Measurements from ENCODE around the gene ABHD14A.
"Not testable (repeated sequence)": the region's sequence is repeated elsewhere in the genome, so short reads cannot be mapped to it uniquely, and the experiment has no call there.

The ABHD14A gene

DNA sequence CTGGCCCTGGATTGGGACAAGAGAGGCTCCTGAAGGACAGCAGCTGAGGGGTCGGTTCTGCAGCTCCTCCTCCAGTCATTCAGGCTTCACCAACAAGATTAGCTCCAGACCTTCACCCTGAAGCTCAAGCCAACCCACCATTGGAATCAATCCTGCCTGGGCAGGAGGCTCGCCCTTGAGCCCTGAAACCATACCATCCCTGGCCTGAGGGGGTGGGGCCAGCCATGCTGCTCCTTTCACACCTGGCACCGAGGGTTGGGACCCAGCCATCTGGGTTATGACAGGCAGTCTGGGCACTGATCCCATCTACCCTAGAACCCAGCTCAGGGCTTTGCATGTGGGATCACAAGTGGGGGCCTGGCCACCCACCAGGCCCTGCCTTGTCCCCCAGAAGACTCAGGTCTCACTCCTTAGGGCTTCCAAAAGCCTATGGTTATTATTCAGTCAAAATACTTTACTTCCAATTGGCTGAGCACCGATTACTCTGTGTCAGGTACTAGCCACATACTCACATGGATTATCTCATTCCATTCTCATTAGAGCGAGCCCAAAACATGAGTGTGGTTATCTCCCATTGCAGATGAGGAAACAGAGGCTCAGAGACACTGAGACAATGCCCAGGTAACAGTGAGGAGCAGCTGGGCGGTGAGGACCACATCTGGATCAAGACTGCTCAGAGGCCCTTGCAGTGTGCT lies 4.1 kb upstream of the ABHD14A start:
- DNase-seq (ENCODE audit: extremely low read depth in 1 of 2, low read depth in 1 of 2) = no peak

DNA sequence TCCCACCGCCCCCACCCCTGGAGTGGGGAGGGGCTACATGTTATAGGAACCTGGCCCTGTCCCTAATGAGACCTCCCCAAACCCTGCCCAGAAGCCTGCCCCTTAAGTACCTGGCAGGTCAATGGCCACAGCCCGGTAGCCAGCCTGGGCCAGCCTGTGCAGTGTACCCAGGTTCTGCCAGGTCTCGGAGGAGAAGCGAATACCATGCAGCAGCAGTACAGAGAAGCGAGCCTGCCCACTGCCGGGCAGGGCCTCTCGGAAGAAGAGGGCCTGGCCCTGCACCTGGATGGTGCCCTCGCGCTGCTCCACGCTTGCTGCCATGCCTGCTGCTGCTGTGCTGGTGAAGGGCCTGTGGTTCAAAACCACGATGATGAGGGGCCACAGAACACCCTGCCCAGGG lies 3.5 kb upstream of the ABHD14A start:
- DNase-seq (ENCODE audit: extremely low read depth in 1 of 2, low read depth in 1 of 2) = no peak

GRCh38 chr3:51974277-51974962 lies 444 bp upstream of the ABHD14A start:
- DNase-seq (ENCODE audit: extremely low read depth in 1 of 2, low read depth in 1 of 2) = no peak

GRCh38 chr3:51975852-51976549 lies 1.1 kb downstream of the ABHD14A start:
- DNase-seq (ENCODE audit: extremely low read depth in 1 of 2, low read depth in 1 of 2) = no peak

GRCh38 chr3:51977446-51978142 lies 2.7 kb downstream of the ABHD14A start:
- no peak for DNase-seq (ENCODE audit: extremely low read depth in 1 of 2, low read depth in 1 of 2)

GRCh38 chr3:51978143-51978502 lies 3.3 kb downstream of the ABHD14A start:
- DNase-seq (ENCODE audit: extremely low read depth in 1 of 2, low read depth in 1 of 2) = no peak

DNA sequence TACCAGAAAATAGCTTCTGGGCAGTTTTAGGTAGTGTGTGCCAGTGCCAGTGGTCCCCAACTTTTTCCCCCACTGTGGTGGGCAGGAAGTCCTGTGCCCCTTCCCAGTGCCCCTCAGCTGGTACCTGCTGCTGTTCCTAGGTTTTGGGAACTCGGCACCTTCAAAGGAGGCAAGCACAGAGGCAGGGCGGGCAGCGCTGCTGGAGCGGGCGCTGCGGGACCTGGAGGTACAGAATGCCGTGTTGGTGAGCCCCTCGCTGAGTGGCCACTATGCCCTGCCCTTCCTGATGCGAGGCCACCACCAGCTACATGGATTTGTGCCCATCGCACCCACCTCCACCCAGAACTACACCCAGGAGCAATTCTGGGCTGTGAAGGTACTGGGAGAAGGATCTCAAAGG lies 5.4 kb downstream of the ABHD14A start:
- DNase-seq (ENCODE audit: extremely low read depth in 1 of 2, low read depth in 1 of 2) = no peak

GRCh38 chr3:51982352-51982837 lies 7.5 kb downstream of the ABHD14A start:
- DNase-seq (ENCODE audit: extremely low read depth in 1 of 2, low read depth in 1 of 2) = no peak

GRCh38 chr3:51982838-51983577 lies 8.1 kb downstream of the ABHD14A start, which contains the start of gene ACY1:
TSS of gene ACY1 (plus strand) at chr3:51983535. CDS start at chr3:51984065, 530 bp downstream.
- DNase-seq (ENCODE audit: extremely low read depth in 1 of 2, low read depth in 1 of 2) = peak; percentile 30 to 43

- DNase-seq (ENCODE audit: extremely low read depth in 1 of 2, low read depth in 1 of 2) = no peak
Observed at GRCh38 chr3:51983578-51984268, 8.9 kb downstream of the ABHD14A start.

DNA sequence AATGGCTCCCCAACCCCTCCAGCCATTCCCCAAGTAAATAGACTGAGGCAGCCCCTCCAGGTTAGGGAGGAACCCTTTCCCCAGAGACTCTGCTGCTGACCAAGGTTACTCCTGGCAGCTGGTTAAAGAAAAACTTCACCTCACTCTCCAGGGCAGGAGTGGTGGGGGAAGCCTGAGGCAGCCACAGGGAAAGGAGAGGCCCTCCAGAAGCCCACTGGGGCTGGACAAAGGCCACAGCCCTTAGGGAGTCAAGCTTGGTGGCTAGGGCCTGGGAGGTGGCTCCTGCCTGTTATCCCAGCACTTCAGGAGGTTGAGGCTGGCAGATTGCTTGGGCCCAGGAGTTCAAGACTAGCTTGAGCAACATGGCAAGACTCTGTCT lies 9.4 kb downstream of the ABHD14A start:
- no peak for DNase-seq (ENCODE audit: extremely low read depth in 1 of 2, low read depth in 1 of 2)

- no peak for DNase-seq (ENCODE audit: extremely low read depth in 1 of 2, low read depth in 1 of 2)
Observed at GRCh38 chr3:51985063-51985462, 10.2 kb downstream of the ABHD14A start.

DNA sequence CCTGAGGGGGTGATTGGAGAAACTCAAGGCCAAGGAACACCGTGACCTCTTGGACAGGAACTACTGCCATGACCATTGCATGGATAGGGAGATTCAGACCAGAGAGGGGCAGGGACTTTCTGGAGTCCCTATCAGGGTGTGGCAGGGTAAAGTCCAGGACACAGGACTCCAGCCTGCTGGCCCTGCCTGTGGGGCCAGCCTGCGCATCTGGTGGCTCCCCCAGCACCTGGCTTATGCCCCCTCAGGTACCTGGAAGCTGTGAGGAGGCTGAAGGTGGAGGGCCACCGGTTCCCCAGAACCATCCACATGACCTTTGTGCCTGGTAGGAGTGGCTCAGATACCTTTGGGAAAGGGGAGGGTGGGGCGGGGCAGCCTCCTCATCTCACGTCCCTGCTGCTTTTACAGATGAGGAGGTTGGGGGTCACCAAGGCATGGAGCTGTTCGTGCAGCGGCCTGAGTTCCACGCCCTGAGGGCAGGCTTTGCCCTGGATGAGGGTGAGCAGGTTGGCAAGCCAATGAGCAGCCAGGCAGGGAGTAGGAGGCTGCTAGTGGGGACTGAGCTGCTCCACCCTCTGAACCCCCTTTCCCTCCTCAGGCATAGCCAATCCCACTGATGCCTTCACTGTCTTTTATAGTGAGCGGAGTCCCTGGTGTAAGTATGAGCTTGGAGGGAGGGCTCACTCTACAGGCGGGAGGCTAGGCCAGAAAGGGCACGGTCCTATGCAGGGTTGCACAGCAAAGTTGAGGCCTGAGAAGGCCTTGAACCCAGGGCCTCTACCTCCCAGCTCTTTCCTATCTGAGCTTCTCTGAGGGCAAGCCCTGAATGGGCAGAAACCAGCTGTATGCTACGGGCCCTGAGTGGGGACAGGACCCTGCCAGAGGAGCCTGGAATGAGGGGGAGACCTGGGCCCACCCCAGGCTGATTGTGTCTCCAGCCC lies 11.4 kb downstream of the ABHD14A start:
- no peak for DNase-seq (ENCODE audit: extremely low read depth in 1 of 2, low read depth in 1 of 2)

GRCh38 chr3:51987568-51987967 lies 12.7 kb downstream of the ABHD14A start:
- DNase-seq (ENCODE audit: extremely low read depth in 1 of 2, low read depth in 1 of 2) = no peak

GRCh38 chr3:51988286-51989146 lies 13.7 kb downstream of the ABHD14A start:
- no peak for DNase-seq (ENCODE audit: extremely low read depth in 1 of 2, low read depth in 1 of 2)

GRCh38 chr3:51990501-51990971 lies 15.7 kb downstream of the ABHD14A start:
- DNase-seq (ENCODE audit: extremely low read depth in 1 of 2, low read depth in 1 of 2) = not testable (repeated sequence)

DNA sequence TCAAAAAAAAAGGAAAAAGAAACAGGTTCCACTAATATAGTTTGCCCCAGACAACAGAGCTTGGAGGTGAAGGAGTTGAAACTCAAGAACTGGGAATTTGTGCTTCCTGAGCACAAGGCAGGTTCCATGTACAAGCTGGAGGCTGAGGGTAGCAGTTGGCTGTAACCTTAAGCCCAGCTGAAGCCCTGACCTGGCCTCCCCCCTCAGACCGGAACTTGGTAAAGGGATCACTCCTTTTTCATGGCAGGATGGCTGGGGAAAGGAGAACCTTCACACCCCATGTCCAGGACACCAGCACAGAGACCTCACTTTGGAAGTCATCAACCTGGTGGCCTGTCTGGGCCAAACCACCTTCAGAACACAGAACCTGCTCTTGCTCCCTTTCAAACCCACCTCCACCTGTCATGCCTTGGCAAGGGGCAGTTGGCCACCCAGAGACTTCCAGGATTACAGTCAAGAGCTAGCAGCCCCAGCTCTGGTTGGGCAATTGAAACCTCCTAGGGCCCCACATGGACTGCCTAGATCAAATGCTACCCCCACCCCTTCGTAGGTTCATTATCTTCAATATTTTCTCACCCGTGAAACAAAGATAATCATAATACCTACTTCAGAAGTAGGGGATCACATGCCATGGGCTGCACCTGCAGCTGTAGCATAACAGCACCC lies 17.3 kb downstream of the ABHD14A start:
- DNase-seq (ENCODE audit: extremely low read depth in 1 of 2, low read depth in 1 of 2) = no peak

All from activated CD8-positive, alpha-beta memory T cell treated with anti-CD3 and anti-CD28 coated beads for 1 hour (primary cell).